Measurements from ENCODE around the gene STAT5A.
A peak's percentile ranks its signal among the peaks of the same experiment; 100 is the strongest.

The STAT5A gene

DNA sequence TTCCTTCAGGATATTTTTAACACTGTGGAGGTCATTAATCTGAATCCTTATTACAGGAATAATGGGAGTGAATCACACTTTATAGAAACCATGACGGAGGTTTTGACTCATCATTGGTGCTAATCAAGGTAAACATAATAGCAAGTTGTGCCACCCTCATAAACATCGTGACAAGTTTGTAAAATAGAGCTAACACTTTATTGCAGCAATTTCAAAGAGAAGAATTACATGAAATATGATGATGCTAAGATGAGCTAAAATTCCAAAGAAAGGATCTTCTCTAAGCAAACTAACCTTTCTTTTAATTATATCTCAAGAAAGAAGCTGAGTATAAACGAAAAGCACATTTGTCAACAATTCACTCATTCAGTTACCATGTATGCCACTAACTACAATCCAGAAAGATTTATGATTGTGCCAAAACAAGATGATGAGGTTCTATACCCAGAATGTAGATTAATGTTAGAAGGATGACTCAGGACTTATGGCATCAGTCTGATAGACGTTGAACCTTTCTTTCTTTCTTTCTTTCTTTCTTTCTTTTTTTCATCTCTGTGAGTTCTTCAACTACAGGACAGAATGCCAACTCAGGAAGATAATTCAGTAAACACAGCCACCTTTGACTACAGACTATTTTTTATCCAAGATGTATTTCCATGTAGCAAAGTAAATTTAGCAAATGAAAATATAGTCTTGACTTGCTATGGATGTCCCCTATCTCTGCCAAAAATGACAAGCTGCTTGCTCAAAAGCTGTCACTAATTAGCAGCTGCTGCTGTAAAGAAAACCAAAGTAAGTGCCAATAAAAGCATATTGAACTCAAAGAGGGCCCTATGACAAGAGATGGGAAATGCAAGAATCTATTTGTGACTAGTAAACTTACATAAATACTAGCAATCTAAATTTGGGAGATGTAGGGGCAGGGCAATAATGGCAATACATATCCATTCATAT lies 35.4 kb upstream of the STAT5A start (continued):
- TF ChIP-seq ZNF24 (tag by site-specific recombination; IDR thresholded peaks at IDR 0.05): peak; percentile 76; the same call in 1 of the 2 replicates
- no peak for TF ChIP-seq HOXA7 (CRISPR knock-in tag; IDR thresholded peaks at IDR 0.05; ENCODE audit: borderline replicate concordance)
- TF ChIP-seq ZIC2 (tag by site-specific recombination; IDR thresholded peaks at IDR 0.05): no peak
- TF ChIP-seq ZNF366 (tag by site-specific recombination; conservative IDR thresholded peaks at IDR 0.05): peak; percentile 72
- TF ChIP-seq BCL11A (tag by site-specific recombination; IDR thresholded peaks at IDR 0.05; ENCODE audit: low read depth): peak; percentile 74; the same call in 1 of the 2 replicates
- no peak for TF ChIP-seq ZBTB6 (tag by site-specific recombination; IDR thresholded peaks at IDR 0.05)
- no peak for TF ChIP-seq BCL11B (tag by site-specific recombination; IDR thresholded peaks at IDR 0.05; ENCODE audit: low read depth)
- TF ChIP-seq, protein P1, sequence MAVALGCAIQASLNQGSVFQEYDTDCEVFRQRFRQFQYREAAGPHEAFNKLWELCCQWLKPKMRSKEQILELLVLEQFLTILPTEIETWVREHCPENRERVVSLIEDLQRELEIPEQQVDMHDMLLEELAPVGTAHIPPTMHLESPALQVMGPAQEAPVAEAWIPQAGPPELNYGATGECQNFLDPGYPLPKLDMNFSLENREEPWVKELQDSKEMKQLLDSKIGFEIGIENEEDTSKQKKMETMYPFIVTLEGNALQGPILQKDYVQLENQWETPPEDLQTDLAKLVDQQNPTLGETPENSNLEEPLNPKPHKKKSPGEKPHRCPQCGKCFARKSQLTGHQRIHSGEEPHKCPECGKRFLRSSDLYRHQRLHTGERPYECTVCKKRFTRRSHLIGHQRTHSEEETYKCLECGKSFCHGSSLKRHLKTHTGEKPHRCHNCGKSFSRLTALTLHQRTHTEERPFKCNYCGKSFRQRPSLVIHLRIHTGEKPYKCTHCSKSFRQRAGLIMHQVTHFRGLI (tag by site-specific recombination; IDR thresholded peaks at IDR 0.05): no peak
- TF ChIP-seq ZNF248 (tag by site-specific recombination; IDR thresholded peaks at IDR 0.05): no peak
- TF ChIP-seq ZNF184 (tag by site-specific recombination; IDR thresholded peaks at IDR 0.05): no peak
- peak; percentile 45; the same call in 1 of the 2 replicates for TF ChIP-seq ZBTB21 (tag by site-specific recombination; IDR thresholded peaks at IDR 0.05)
- TF ChIP-seq ZNF747 (tag by site-specific recombination; IDR thresholded peaks at IDR 0.05): no peak
- no peak for TF ChIP-seq ZNF501 (tag by site-specific recombination; IDR thresholded peaks at IDR 0.05)
- TF ChIP-seq ZNF211 (tag by site-specific recombination; IDR thresholded peaks at IDR 0.05; ENCODE audit: low read depth): no peak
- TF ChIP-seq ZNF623 (tag by site-specific recombination; IDR thresholded peaks at IDR 0.05): no peak
- TF ChIP-seq ZNF76 (tag by site-specific recombination; IDR thresholded peaks at IDR 0.05; ENCODE audit: borderline replicate concordance, low read depth): no peak
- no peak for TF ChIP-seq ZNF280D (tag by site-specific recombination; IDR thresholded peaks at IDR 0.05)
- no peak; the same call in 1 of the 2 replicates for TF ChIP-seq ZBTB17 (tag by site-specific recombination; IDR thresholded peaks at IDR 0.05)
- TF ChIP-seq ZBTB10 (tag by site-specific recombination; IDR thresholded peaks at IDR 0.05): no peak
- no peak for TF ChIP-seq SALL2 (tag by site-specific recombination; IDR thresholded peaks at IDR 0.05; ENCODE audit: borderline replicate concordance)
- no peak for TF ChIP-seq ZNF426 (tag by site-specific recombination; IDR thresholded peaks at IDR 0.05)
- no peak for TF ChIP-seq KLF17 (tag by site-specific recombination; IDR thresholded peaks at IDR 0.05)
- TF ChIP-seq PRDM6 (tag by site-specific recombination; IDR thresholded peaks at IDR 0.05): peak; percentile 65
- TF ChIP-seq ZFHX2 (tag by site-specific recombination; conservative IDR thresholded peaks at IDR 0.05): no peak
- TF ChIP-seq, protein P2, sequence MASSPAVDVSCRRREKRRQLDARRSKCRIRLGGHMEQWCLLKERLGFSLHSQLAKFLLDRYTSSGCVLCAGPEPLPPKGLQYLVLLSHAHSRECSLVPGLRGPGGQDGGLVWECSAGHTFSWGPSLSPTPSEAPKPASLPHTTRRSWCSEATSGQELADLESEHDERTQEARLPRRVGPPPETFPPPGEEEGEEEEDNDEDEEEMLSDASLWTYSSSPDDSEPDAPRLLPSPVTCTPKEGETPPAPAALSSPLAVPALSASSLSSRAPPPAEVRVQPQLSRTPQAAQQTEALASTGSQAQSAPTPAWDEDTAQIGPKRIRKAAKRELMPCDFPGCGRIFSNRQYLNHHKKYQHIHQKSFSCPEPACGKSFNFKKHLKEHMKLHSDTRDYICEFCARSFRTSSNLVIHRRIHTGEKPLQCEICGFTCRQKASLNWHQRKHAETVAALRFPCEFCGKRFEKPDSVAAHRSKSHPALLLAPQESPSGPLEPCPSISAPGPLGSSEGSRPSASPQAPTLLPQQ (tag by site-specific recombination; IDR thresholded peaks at IDR 0.05): no peak
- no peak for TF ChIP-seq ZNF658 (tag by site-specific recombination; IDR thresholded peaks at IDR 0.05)
